GM12873 (cell line): ENCODE measurements around the gene ADCY7.

Experiments used
- CTCF ChIP-seq: IDR thresholded peaks from 2 replicates; pipeline ENCODE4 v1.5.1; 2012; ENCODE audit warnings: low read depth, mild to moderate bottlenecking, moderate library complexity, low read length, control low read depth; ENCODE audit not compliant: insufficient read depth; ENCODE audit errors: missing control alignments

Gene ADCY7

DNA sequence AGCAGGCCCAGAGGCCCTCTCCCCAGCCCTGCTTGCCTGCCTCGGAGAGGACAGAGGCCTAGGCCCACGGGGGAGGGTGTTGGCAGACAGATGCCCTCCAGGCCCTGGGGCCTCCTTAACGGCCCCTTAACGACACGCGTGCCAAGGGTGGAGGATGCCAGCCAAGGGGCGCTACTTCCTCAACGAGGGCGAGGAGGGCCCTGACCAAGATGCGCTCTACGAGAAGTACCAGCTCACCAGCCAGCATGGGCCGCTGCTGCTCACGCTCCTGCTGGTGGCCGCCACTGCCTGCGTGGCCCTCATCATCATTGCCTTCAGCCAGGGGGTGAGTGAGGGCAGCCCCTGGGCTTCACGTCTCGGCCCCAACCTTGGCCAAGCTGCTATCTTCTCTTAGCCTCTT lies 21.7 kb downstream of the ADCY7 start:
- TF ChIP-seq CTCF, result no peak

- no peak for TF ChIP-seq CTCF
These were observed 22.6 kb downstream of the ADCY7 start for GRCh38 chr16:50288920-50289319.

DNA sequence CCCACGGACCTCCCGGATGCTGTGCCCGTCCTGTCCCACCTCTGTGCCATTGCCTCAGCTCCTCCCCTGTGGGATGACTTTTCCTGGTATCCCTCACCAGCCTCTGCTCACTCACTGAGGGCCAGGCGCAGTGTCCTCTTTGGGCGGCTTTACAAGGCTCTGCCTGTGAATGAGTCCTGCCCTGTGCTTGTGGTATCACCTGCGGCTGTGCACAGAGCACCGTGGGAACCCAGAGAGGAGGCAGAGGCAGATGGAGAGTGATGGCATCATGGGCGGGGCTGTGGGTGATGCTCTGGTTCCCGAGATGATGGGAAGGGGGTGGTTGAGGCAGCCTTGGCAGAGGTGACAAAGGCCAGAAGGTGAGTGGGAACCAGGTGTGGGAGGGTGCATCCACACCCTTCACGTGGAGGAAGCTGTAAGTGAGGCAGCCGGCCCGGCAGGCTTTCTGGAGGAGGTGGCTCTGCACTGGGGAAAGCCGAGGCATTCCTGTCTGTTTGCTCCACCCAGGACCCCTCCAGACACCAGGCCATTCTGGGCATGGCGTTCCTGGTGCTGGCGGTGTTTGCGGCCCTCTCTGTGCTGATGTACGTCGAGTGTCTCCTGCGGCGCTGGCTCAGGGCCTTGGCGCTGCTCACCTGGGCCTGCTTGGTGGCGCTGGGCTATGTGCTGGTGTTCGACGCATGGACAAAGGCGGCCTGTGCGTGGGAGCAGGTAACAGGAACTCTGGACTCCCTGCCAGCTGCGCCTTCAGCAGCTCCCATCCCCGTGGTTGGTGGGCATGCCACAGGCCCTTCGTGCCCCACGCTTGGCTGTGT lies 23.8 kb downstream of the ADCY7 start:
- TF ChIP-seq CTCF, result no peak

- no peak for TF ChIP-seq CTCF
These were observed 24.5 kb downstream of the ADCY7 start for GRCh38 chr16:50290856-50291255.

DNA sequence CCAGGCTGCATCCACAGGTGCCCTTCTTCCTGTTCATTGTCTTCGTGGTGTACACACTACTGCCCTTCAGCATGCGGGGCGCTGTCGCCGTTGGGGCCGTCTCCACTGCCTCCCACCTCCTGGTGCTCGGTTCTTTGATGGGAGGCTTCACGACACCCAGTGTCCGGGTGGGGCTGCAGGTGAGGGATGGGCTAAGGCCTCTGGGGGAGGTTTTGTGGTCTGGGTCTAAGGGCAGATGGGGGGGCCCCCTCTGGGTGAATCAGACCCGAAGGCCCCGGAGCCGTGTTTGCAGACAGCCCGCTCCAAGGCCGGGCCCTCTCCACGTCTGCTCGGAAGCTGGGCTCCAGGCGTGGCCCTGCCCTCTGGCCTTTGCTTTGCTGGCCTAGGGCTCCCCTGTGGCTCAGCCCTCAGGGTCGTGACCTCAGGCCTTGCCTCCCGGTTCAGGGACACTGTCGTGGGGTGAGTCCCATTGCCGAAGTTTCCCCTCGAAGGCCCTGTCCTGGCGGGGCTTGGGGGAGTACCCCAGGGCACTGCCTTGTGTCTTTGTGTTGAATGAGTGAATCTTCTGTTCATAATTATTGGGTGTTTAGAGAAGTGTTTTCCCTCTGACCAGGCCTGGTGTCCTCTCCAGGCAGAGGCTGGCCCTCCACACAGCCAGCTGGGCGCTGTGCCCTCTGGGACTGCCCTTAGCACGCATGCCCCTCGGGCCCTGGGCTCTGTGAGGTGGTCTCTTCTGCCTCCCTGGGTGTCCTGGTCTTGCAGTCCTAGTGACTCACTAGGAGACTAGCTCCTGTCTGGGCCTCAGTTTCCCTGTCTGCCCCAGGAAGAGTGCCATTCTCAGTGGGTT lies 25.6 kb downstream of the ADCY7 start:
- TF ChIP-seq CTCF, result no peak

- TF ChIP-seq CTCF, result no peak
These were observed 26.2 kb downstream of the ADCY7 start for GRCh38 chr16:50292566-50292948.

DNA sequence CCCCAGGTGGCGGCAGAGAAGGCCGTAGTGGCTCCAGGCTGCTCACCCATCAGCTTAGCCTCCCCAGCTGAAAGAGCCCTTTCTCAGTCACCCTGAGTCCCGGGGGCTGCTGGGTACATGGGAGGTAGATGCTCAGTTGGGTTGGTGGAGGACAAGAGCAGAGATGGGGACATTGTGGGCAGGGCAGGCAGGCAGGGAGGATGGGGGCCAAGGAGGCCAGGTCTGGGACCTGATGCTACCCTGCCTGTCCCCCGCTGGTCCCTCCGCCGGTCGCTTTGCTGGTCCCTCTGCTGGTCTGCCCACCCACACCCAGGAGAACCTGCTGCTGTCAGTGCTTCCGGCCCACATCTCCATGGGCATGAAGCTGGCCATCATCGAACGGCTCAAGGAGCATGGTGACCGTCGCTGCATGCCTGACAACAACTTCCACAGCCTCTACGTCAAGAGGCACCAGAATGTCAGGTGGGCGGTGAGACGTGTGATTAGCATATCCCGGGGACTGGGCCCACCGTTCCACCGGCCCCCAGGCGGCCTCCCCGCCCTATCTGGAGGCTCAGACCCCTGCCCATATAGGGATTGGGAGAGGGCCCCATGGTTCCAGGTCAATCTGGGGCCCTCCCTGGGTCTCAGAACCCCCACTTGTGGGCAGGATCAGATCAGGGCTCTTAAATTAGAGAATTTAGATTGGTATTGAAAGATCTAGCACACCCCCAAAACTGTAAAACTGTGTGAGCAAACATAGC lies 26.9 kb downstream of the ADCY7 start:
- no peak for TF ChIP-seq CTCF
